ENCODE data around the gene ELOVL5.
"Not testable (repeated sequence)": the region's sequence is repeated elsewhere in the genome, so short reads cannot be mapped to it uniquely, and the experiment has no call there.

Gene ELOVL5

GRCh38 chr6:53347250-53347920, 1.4 kb downstream of the ELOVL5 start:
- H3K9me3 ChIP-seq (replicated peaks in 1 of 2; ENCODE audit: control insufficient read depth in 2 of 2, insufficient read depth in 1 of 2, low read depth in 1 of 2, low read length in 2 of 2), result peaks cover 0 to 4% of the 10 kb centered on the region in 2 donors
- H4K8ac ChIP-seq (ENCODE audit: low read depth, low read length), result no peak overlapping the region
- H3K36me3 ChIP-seq (replicated peaks in 1 of 2; ENCODE audit: control insufficient read depth in 2 of 2, insufficient read depth in 2 of 2, low read length in 2 of 2), result peaks cover 0 to 29% of the 10 kb centered on the region in 2 donors
- peak overlapping the region; percentile 88 for H2AFZ ChIP-seq (ENCODE audit: low read length)
- no peak overlapping the region for H2BK12ac ChIP-seq (ENCODE audit: low read length)
- peak; percentile 3 for DNase-seq (ENCODE audit: low spot score)
- H3K9ac ChIP-seq (ENCODE audit: low read depth, low read length, poor library complexity), result peak overlapping the region; percentile 92
- peak overlapping the region; percentile 28 for H2AK5ac ChIP-seq (ENCODE audit: low read depth, low read length)
- H3K27me3 ChIP-seq (ENCODE audit: control insufficient read depth in 3 of 3, insufficient read depth in 3 of 3, low read depth in 1 of 3, low read length in 3 of 3), result no peaks in the 10 kb centered on the region
- H3K23ac ChIP-seq (ENCODE audit: low read depth, low read length, poor library complexity), result peak overlapping the region; percentile 56
- no CpG with 5 or more reads among the region's 23 CpGs for WGBS, 2 donors (ENCODE audit: extremely low coverage in 2 of 2, insufficient read length in 2 of 2, insufficient replicate concordance in 1 of 2)
- H2BK5ac ChIP-seq (ENCODE audit: low read length), result no peak overlapping the region
- no peak overlapping the region for H3K14ac ChIP-seq (ENCODE audit: low read length)
- H4K91ac ChIP-seq (ENCODE audit: low read depth, low read length, poor library complexity), result no peak overlapping the region
- no peak overlapping the region for H2BK15ac ChIP-seq (ENCODE audit: low read length)
- peak overlapping the region; percentile 70 for H3K4me2 ChIP-seq (ENCODE audit: insufficient read depth, low read length, poor library complexity, severe bottlenecking)
- H3K4me1 ChIP-seq (ENCODE audit: control insufficient read depth in 2 of 2, insufficient read depth in 1 of 2, low read depth in 1 of 2, low read length in 2 of 2), result peaks cover 2 to 4% of the 10 kb centered on the region in 2 donors
- H3K79me1 ChIP-seq (ENCODE audit: low read depth, low read length), result peaks cover 5% of the 10 kb centered on the region
- H3K27ac ChIP-seq (replicated peaks; ENCODE audit: low read length), result peak overlapping the region; percentile 87
- H3K4me3 ChIP-seq (ENCODE audit: low read length in 2 of 2), result peak overlapping the region; percentile 95 to 100
- H3K18ac ChIP-seq (ENCODE audit: low read length), result peak overlapping the region; percentile 91
- no peak overlapping the region for H3K4ac ChIP-seq (ENCODE audit: low read length)
- no peak overlapping the region for H2BK120ac ChIP-seq (ENCODE audit: low read depth, low read length)

GRCh38 chr6:53346049-53346448, 2.7 kb downstream of the ELOVL5 start:
- H3K14ac ChIP-seq (ENCODE audit: low read length); H4K91ac ChIP-seq (ENCODE audit: low read depth, low read length, poor library complexity); H3K79me1 ChIP-seq (ENCODE audit: low read depth, low read length); H3K9me3 ChIP-seq (replicated peaks in 1 of 2; ENCODE audit: control insufficient read depth in 2 of 2, insufficient read depth in 1 of 2, low read depth in 1 of 2, low read length in 2 of 2); H2BK5ac ChIP-seq (ENCODE audit: low read length); H3K23ac ChIP-seq (ENCODE audit: low read depth, low read length, poor library complexity); H3K4me1 ChIP-seq (ENCODE audit: control insufficient read depth in 2 of 2, insufficient read depth in 1 of 2, low read depth in 1 of 2, low read length in 2 of 2); H2AFZ ChIP-seq (ENCODE audit: low read length); H2BK120ac ChIP-seq (ENCODE audit: low read depth, low read length); H2BK12ac ChIP-seq (ENCODE audit: low read length); H3K27me3 ChIP-seq (ENCODE audit: control insufficient read depth in 3 of 3, insufficient read depth in 3 of 3, low read depth in 1 of 3, low read length in 3 of 3); H3K27ac ChIP-seq (replicated peaks; ENCODE audit: low read length); H4K8ac ChIP-seq (ENCODE audit: low read depth, low read length); H2BK15ac ChIP-seq (ENCODE audit: low read length); H3K4ac ChIP-seq (ENCODE audit: low read length); H3K9ac ChIP-seq (ENCODE audit: low read depth, low read length, poor library complexity); H3K4me2 ChIP-seq (ENCODE audit: insufficient read depth, low read length, poor library complexity, severe bottlenecking); H3K4me3 ChIP-seq (ENCODE audit: low read length in 2 of 2); H3K18ac ChIP-seq (ENCODE audit: low read length); DNase-seq (ENCODE audit: low spot score); H2AK5ac ChIP-seq (ENCODE audit: low read depth, low read length): not testable (repeated sequence)
- peaks cover 0 to 37% of the 10 kb centered on the region in 2 donors for H3K36me3 ChIP-seq (replicated peaks in 1 of 2; ENCODE audit: control insufficient read depth in 2 of 2, insufficient read depth in 2 of 2, low read length in 2 of 2)
- no CpG with 5 or more reads among the region's 5 CpGs for WGBS, 2 donors (ENCODE audit: extremely low coverage in 2 of 2, insufficient read length in 2 of 2, insufficient replicate concordance in 1 of 2)

- Histone ChIP-seq H3K23ac (ENCODE audit: low read depth, low read length, poor library complexity) (no peak overlapping the region), H2AFZ (ENCODE audit: low read length) (no peak overlapping the region)
- no peak for DNase-seq (ENCODE audit: low spot score)
These were observed 3.8 kb downstream of the ELOVL5 start for GRCh38 chr6:53344969-53345368.

GRCh38 chr6:53343092-53343491, 5.7 kb downstream of the ELOVL5 start:
- Histone ChIP-seq H2BK5ac (ENCODE audit: low read length) (no peak overlapping the region), H2BK12ac (ENCODE audit: low read length) (no peak overlapping the region), H3K36me3 (replicated peaks in 1 of 2; ENCODE audit: control insufficient read depth in 2 of 2, insufficient read depth in 2 of 2, low read length in 2 of 2) (peaks cover 0 to 51% of the 10 kb centered on the region in 2 donors), H3K9me3 (replicated peaks in 1 of 2; ENCODE audit: control insufficient read depth in 2 of 2, insufficient read depth in 1 of 2, low read depth in 1 of 2, low read length in 2 of 2) (peaks cover 0 to 4% of the 10 kb centered on the region in 2 donors), H3K4ac (ENCODE audit: low read length) (no peak overlapping the region), H3K4me1 (ENCODE audit: control insufficient read depth in 2 of 2, insufficient read depth in 1 of 2, low read depth in 1 of 2, low read length in 2 of 2) (peaks cover 5 to 12% of the 10 kb centered on the region in 2 donors), H3K4me2 (ENCODE audit: insufficient read depth, low read length, poor library complexity, severe bottlenecking) (no peak overlapping the region), H3K27me3 (ENCODE audit: control insufficient read depth in 3 of 3, insufficient read depth in 3 of 3, low read depth in 1 of 3, low read length in 3 of 3) (no peaks in the 10 kb centered on the region), H2BK120ac (ENCODE audit: low read depth, low read length) (no peak overlapping the region), H3K9ac (ENCODE audit: low read depth, low read length, poor library complexity) (no peak overlapping the region), H3K23ac (ENCODE audit: low read depth, low read length, poor library complexity) (no peak overlapping the region), H2AK5ac (ENCODE audit: low read depth, low read length) (no peak overlapping the region), H3K27ac (replicated peaks; ENCODE audit: low read length) (no peak overlapping the region), H4K8ac (ENCODE audit: low read depth, low read length) (no peak overlapping the region), H2AFZ (ENCODE audit: low read length) (no peak overlapping the region), H3K79me1 (ENCODE audit: low read depth, low read length) (peaks cover 5% of the 10 kb centered on the region), H3K18ac (ENCODE audit: low read length) (no peak overlapping the region), H3K4me3 (ENCODE audit: low read length in 2 of 2) (no peak overlapping the region), H2BK15ac (ENCODE audit: low read length) (no peak overlapping the region), H3K14ac (ENCODE audit: low read length) (no peak overlapping the region), H4K91ac (ENCODE audit: low read depth, low read length, poor library complexity) (no peak overlapping the region)
- no CpG with 5 or more reads among the region's 3 CpGs for WGBS, 2 donors (ENCODE audit: extremely low coverage in 2 of 2, insufficient read length in 2 of 2, insufficient replicate concordance in 1 of 2)
- DNase-seq (ENCODE audit: low spot score), result no peak

More at GRCh38 chr6:53344969-53345368, 3.8 kb downstream of the ELOVL5 start:
- H2BK5ac ChIP-seq (ENCODE audit: low read length), result no peak overlapping the region
- H3K79me1 ChIP-seq (ENCODE audit: low read depth, low read length), result peaks cover 5% of the 10 kb centered on the region
- no peak overlapping the region for H2AK5ac ChIP-seq (ENCODE audit: low read depth, low read length)
- no peak overlapping the region for H3K4me2 ChIP-seq (ENCODE audit: insufficient read depth, low read length, poor library complexity, severe bottlenecking)
- no peak overlapping the region for H3K9ac ChIP-seq (ENCODE audit: low read depth, low read length, poor library complexity)
- no peak overlapping the region for H3K4me3 ChIP-seq (ENCODE audit: low read length in 2 of 2)
- H3K14ac ChIP-seq (ENCODE audit: low read length), result no peak overlapping the region
- H2BK15ac ChIP-seq (ENCODE audit: low read length), result no peak overlapping the region
- peaks cover 0 to 4% of the 10 kb centered on the region in 2 donors for H3K9me3 ChIP-seq (replicated peaks in 1 of 2; ENCODE audit: control insufficient read depth in 2 of 2, insufficient read depth in 1 of 2, low read depth in 1 of 2, low read length in 2 of 2)
- no peak overlapping the region for H3K18ac ChIP-seq (ENCODE audit: low read length)
- H4K91ac ChIP-seq (ENCODE audit: low read depth, low read length, poor library complexity), result no peak overlapping the region
- no CpG with 5 or more reads among the region's 1 CpG for WGBS, 2 donors (ENCODE audit: extremely low coverage in 2 of 2, insufficient read length in 2 of 2, insufficient replicate concordance in 1 of 2)
- H2BK120ac ChIP-seq (ENCODE audit: low read depth, low read length), result no peak overlapping the region
- H3K4ac ChIP-seq (ENCODE audit: low read length), result no peak overlapping the region
- peaks cover 0 to 41% of the 10 kb centered on the region in 2 donors for H3K36me3 ChIP-seq (replicated peaks in 1 of 2; ENCODE audit: control insufficient read depth in 2 of 2, insufficient read depth in 2 of 2, low read length in 2 of 2)
- H2BK12ac ChIP-seq (ENCODE audit: low read length), result no peak overlapping the region
- H3K4me1 ChIP-seq (ENCODE audit: control insufficient read depth in 2 of 2, insufficient read depth in 1 of 2, low read depth in 1 of 2, low read length in 2 of 2), result peaks cover 4% of the 10 kb centered on the region in 2 donors
- H3K27me3 ChIP-seq (ENCODE audit: control insufficient read depth in 3 of 3, insufficient read depth in 3 of 3, low read depth in 1 of 3, low read length in 3 of 3), result no peaks in the 10 kb centered on the region
- no peak overlapping the region for H4K8ac ChIP-seq (ENCODE audit: low read depth, low read length)
- H3K27ac ChIP-seq (replicated peaks; ENCODE audit: low read length), result no peak overlapping the region
